ENCODE results near the gene CSNK1G1.

Gene CSNK1G1

GRCh38 chr15:64216730-64217428 lies 139.1 kb downstream of the CSNK1G1 start:
- TF ChIP-seq CTCF (IDR thresholded peaks at IDR 0.05), result no peak
- no peak for DNase-seq (ENCODE audit: low spot score)
- H3K4me3 ChIP-seq, result no peak overlapping the region
- no peak overlapping the region for H3K27ac ChIP-seq

DNA sequence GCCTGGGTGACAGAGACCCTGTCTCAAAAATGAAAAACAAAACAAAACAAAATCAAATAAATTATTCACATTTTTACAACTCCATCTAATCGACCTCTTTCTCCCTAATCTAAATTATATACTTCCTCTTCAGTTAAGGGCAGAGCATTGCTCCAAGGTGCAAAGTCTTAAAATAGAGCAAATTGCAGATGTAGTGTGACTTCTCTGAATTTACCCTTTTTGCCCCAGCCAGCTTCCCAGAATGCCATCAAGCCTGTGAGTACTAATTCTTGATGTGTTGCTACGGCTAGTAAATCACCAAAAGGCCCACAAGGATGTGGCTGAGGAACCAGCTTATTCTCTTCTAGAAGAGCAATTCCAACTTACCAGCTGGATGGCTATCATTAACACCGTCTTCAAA lies 139.8 kb downstream of the CSNK1G1 start:
- H3K4me3 ChIP-seq, result no peak overlapping the region
- no peak overlapping the region for H3K27ac ChIP-seq
- TF ChIP-seq CTCF (IDR thresholded peaks at IDR 0.05), result no peak
- DNase-seq (ENCODE audit: low spot score), result no peak

DNA sequence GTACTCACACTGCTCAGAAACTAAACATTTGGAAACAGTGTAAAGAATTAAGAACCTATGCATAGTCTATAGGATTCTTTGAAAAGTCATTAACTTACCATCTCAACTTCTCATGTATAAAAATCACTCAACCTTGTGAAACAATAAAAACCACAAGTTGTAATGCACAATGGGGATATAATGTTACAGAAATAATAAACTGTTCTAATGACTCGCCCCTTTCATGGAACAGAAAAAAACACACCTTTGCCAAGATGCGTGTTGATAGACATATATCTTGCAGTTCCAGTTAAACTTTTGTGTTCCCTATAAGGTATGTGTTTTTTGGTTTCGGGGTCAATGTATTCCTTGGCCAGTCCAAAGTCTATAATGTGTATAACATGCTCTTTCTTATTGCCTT lies 142.3 kb downstream of the CSNK1G1 start:
- TF ChIP-seq CTCF (IDR thresholded peaks at IDR 0.05), result no peak
- DNase-seq (ENCODE audit: low spot score), result no peak
- Histone ChIP-seq H3K27ac (no peak overlapping the region), H3K4me3 (no peak overlapping the region)

GRCh38 chr15:64211696-64212095 lies 144.3 kb downstream of the CSNK1G1 start:
- H3K27ac ChIP-seq, result no peak overlapping the region
- no peak for TF ChIP-seq CTCF (IDR thresholded peaks at IDR 0.05)
- DNase-seq (ENCODE audit: low spot score), result no peak
- no peak overlapping the region for H3K4me3 ChIP-seq

DNA sequence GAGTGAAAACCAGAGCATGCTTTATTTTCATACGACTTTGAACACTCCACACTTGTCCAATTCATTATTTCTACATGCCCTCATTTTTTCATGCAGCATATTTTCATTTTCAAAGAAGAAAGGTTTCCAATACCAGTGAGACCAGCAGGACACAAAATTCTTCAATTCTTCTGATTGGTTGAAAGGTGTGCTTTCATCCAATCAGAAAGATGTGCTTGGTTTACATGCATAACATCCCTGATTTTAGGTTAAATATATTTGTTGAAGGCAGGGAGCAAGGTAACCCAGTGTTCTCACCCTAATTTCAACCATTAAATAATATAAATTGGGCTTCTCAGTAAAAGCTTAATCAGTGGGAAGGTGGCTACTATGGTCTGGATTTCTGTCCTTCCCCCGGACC lies 145.6 kb downstream of the CSNK1G1 start:
- no peak for DNase-seq (ENCODE audit: low spot score)
- Histone ChIP-seq H3K4me3 (no peak overlapping the region), H3K27ac (no peak overlapping the region)
- TF ChIP-seq CTCF (IDR thresholded peaks at IDR 0.05), result no peak

GRCh38 chr15:64209680-64210334 lies 146.2 kb downstream of the CSNK1G1 start:
- H3K4me3 ChIP-seq, result no peak overlapping the region
- no peak for DNase-seq (ENCODE audit: low spot score)
- no peak overlapping the region for H3K27ac ChIP-seq
- TF ChIP-seq CTCF (IDR thresholded peaks at IDR 0.05), result peak; percentile 13

DNA sequence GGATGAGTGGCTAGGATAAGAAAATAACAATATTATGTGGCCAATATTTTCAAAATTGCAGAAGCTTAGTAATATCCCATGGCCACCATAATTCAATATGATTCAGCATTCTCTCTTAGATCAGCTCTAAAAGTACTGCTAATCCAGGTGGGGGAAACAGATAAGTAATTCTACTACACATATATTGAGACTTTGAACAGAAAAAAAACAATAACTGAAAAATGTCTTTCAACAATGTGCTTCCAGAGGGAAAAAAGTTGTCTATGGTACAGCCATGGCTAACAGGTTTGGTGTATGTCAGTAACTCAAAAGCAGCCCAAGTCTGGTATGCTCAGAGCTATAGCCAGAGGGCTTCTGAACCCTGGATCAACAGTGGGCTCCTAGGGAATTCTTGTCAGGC lies 150.8 kb downstream of the CSNK1G1 start:
- no peak overlapping the region for H3K4me3 ChIP-seq
- DNase-seq (ENCODE audit: low spot score), result no peak
- H3K27ac ChIP-seq, result no peak overlapping the region
- no peak for TF ChIP-seq CTCF (IDR thresholded peaks at IDR 0.05)

Measured in coronary artery (tissue), 2 donors.